Upper lobe of left lung (tissue), 6 donors: Measurements from ENCODE around the gene CSPG4. TPM values are rescaled to one million over a fixed set of nuclear protein-coding genes. Genes with fewer than 3 reads are reported as not detected.

ENCODE experiments used
- ATAC-seq, 2 donors: fragments of 200-7000 bp; cut with Tn5 transposase; one replicate each; pipeline ENCODE4 v1.9.1; 2022; ENCODE audit warnings: mild to moderate bottlenecking in 2 of 2, moderate library complexity in 2 of 2; ENCODE audit not compliant: low FRiP score in 2 of 2
- DNase-seq, 2 donors: peaks; one replicate each; pipeline ENCODE4 v3.0.0-alpha.2; 2019 to 2020
- H3K27ac ChIP-seq, 4 donors: fragments of 200-600 bp; sonication (generic); one replicate each; pipeline ENCODE4 v1.5.1; 2016 to 2019
- H3K27me3 ChIP-seq, 4 donors: fragments of 200-600 bp; sonication (generic); one replicate each; pipeline ENCODE4 v1.5.1; 2017 to 2019
- H3K36me3 ChIP-seq, 4 donors: fragments of 200-600 bp; sonication (generic); one replicate each; pipeline ENCODE4 v1.5.1; 2016 to 2019
- H3K4me1 ChIP-seq, 4 donors: fragments of 200-600 bp; sonication (generic); one replicate each; pipeline ENCODE4 v1.5.1; 2018 to 2019
- H3K4me3 ChIP-seq, 4 donors: fragments of 200-600 bp; sonication (generic); one replicate each; pipeline ENCODE4 v1.5.1; 2017 to 2019; ENCODE audit warnings: mild to moderate bottlenecking in 2 of 4, moderate library complexity in 1 of 4
- H3K9me3 ChIP-seq, 4 donors: fragments of 200-600 bp; sonication (generic); one replicate each; pipeline ENCODE4 v1.5.1; 2018 to 2019
- CTCF ChIP-seq, 6 experiments: fragments of 450-650 bp in 4 of 6; fragments of 200-600 bp in 2 of 6; sonication (generic) in 2 of 6; IDR thresholded peaks; one replicate each; pipeline ENCODE4 v1.5.1; 2016 to 2019; ENCODE audit warnings: antibody characterized with exemption in 6 of 6
- EP300 ChIP-seq, 4 donors: sonication (generic); formaldehyde crosslinking; IDR thresholded peaks; one replicate each; pipeline ENCODE4 v1.5.1; 2017; ENCODE audit warnings: antibody characterized with exemption in 4 of 4, control low read depth in 2 of 4
- POLR2A ChIP-seq, 4 donors: fragments of 450-650 bp; IDR thresholded peaks; one replicate each; pipeline ENCODE4 v1.5.1; 2016 to 2017; ENCODE audit warnings: antibody characterized with exemption in 4 of 4, mild to moderate bottlenecking in 2 of 4
- POLR2AphosphoS5 ChIP-seq, 2 donors: sonication (generic); formaldehyde crosslinking; IDR thresholded peaks; one replicate each; pipeline ENCODE4 v1.5.1; 2017; ENCODE audit warnings: antibody characterized with exemption in 2 of 2
- WGBS, 2 donors: methylation state at CpG; one replicate each; pipeline ENCODE4 v1.1.5; 2017 to 2018; 5-methylcytosine and 5-hydroxymethylcytosine counted together
- total RNA-seq, 6 donors: library from RNA; depleted of rRNA in 4 of 6; stranded (reverse); fragments of >200 nt in 4 of 6; gene quantifications; one replicate each; pipeline versions ENCODE4 v1.1.0 to v1.2.1, GENCODE V29; 2016 to 2021
- donor health status: DM: no; HTN: no; CAD: no; lungs with moderate emphysema.
- donor health status: DM: no; HTN: yes; CAD: no; lungs with severe emphysema.

The CSPG4 gene
- total RNA-seq, 6 donors from 2014 or later = 8.5 to 38.3 (median 17.7) TPM

- no peak for ATAC-seq
- Histone ChIP-seq H3K27me3 (no peaks in the 10 kb centered on the region), H3K4me3 (no peak overlapping the region), H3K4me1 (peaks cover 38 to 58% (median 45%) of the 10 kb centered on the region in 4 donors), H3K36me3 (no peaks in the 10 kb centered on the region), H3K9me3 (no peaks in the 10 kb centered on the region), H3K27ac (peak overlapping the region in 2 of 4 donors; percentile 7 to 14)
- DNase-seq = peak in 1 of 2 donors; percentile 43
- WGBS, 2 donors = 85 to 94% methylated on average over 8 to 9 of the region's 14 CpGs
- TF ChIP-seq CTCF (IDR thresholded peaks at IDR 0.05) = no peak
- no peak for TF ChIP-seq EP300 (IDR thresholded peaks at IDR 0.05)
- TF ChIP-seq POLR2A (IDR thresholded peaks at IDR 0.05) = no peak
- no peak for TF ChIP-seq POLR2AphosphoS5 (IDR thresholded peaks at IDR 0.05)
Measured at GRCh38 chr15:75669191-75669878, 43.3 kb downstream of the CSPG4 start.

DNA sequence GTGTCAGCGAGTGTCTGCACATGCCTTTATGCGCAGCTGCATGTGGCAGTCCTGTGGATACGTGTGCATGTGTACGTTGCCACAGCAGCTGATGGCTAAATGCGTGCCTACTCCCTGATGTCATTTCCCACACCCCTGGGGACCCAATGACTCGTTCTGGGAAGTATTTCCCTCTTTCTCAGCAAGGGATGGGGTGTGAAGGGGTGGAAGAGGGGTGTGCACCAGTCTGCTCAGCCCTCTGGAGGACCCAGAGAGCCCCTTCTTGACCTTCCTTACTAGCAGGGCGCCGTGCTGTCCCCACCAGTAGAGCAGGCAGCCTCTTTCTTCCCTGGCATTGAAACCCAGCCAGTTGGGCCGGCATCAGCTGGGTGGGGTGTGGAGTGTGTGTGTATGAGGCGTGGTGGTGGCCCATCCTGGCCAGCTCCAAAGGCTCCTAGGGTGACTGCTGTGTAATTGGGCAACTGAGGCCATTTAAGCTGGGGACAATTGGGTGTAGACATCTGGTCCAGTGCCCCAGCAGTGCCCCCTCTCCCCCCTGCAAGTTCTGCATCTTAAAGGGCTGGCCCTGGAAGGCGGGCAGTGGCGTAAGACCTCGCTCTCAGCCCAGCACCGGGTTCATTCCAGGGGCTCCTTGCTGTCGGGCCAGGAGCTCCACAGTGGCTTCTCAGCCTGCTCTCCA lies 45.7 kb downstream of the CSPG4 start:
- no peaks in the 10 kb centered on the region for H3K9me3 ChIP-seq
- ATAC-seq = peak; percentile 79 to 81
- 59 to 60% methylated on average over 4 to 11 of the region's 15 CpGs for WGBS, 2 donors
- H3K4me3 ChIP-seq = no peak overlapping the region
- TF ChIP-seq CTCF (IDR thresholded peaks at IDR 0.05) (peak in 1 of 6 experiments; percentile 14), POLR2AphosphoS5 (IDR thresholded peaks at IDR 0.05) (peak; percentile 81 to 92), EP300 (IDR thresholded peaks at IDR 0.05) (peak; percentile 87 to 95 (median 92)), POLR2A (IDR thresholded peaks at IDR 0.05) (peak in 1 of 4 donors; percentile 25)
- peak overlapping the region; percentile 72 to 88 (median 84) for H3K27ac ChIP-seq
- peaks cover 0 to 10% (median 2%) of the 10 kb centered on the region in 4 donors for H3K36me3 ChIP-seq
- peak in 1 of 2 donors; percentile 85 for DNase-seq
- no peaks in the 10 kb centered on the region for H3K27me3 ChIP-seq
- peaks cover 27 to 44% (median 31%) of the 10 kb centered on the region in 4 donors for H3K4me1 ChIP-seq

DNA sequence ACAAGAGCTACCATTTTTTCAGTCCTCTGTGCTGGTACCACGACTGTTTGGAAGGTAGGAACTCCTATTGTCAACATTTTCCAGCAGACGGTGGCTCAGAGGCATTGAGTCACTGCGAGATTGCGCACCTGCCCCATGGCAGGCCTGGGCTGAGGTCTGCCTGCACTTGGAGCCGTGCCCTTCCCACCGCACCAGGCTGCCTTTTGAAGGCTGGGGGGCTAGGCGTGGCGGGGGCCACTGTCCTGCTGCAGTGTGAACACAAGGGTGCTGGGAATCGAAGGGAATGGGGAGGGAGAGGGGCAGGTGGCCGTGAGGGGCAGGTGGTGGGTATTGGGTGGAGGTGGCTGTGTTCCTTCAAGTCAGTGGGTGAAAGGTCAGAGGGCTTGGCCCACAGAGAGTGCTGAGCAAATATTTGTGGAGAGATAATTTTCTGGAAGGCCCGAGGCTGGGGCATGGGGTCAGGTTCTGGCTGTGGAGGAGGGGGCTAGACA lies 48.7 kb downstream of the CSPG4 start:
- H3K27ac ChIP-seq = peak overlapping the region in 3 of 4 donors; percentile 63 to 81 (median 81)

GRCh38 chr15:75662823-75663519 lies 49.7 kb downstream of the CSPG4 start:
- DNase-seq (no peak), ATAC-seq (peak in 1 of 2 donors; percentile 9)
- Histone ChIP-seq H3K27ac (peak overlapping the region; percentile 63 to 84 (median 81)), H3K36me3 (peaks cover 1 to 29% (median 16%) of the 10 kb centered on the region in 4 donors), H3K27me3 (no peaks in the 10 kb centered on the region), H3K4me3 (no peak overlapping the region), H3K9me3 (no peaks in the 10 kb centered on the region), H3K4me1 (peaks cover 48 to 71% (median 54%) of the 10 kb centered on the region in 4 donors)
- TF ChIP-seq POLR2A (IDR thresholded peaks at IDR 0.05) = no peak
- no peak for TF ChIP-seq POLR2AphosphoS5 (IDR thresholded peaks at IDR 0.05)
- no peak for TF ChIP-seq EP300 (IDR thresholded peaks at IDR 0.05)
- no peak for TF ChIP-seq CTCF (IDR thresholded peaks at IDR 0.05)
- WGBS, 2 donors = 86 to 92% methylated on average over 5 to 9 of the region's 9 CpGs

More for the DNA sequence above, 48.7 kb downstream of the CSPG4 start:
- ATAC-seq (no peak), DNase-seq (peak in 1 of 2 donors; percentile 63)
- TF ChIP-seq POLR2A (IDR thresholded peaks at IDR 0.05) = no peak
- TF ChIP-seq EP300 (IDR thresholded peaks at IDR 0.05) = no peak
- TF ChIP-seq POLR2AphosphoS5 (IDR thresholded peaks at IDR 0.05) = no peak
- no peak for TF ChIP-seq CTCF (IDR thresholded peaks at IDR 0.05)
- Histone ChIP-seq H3K4me1 (peaks cover 47 to 71% (median 52%) of the 10 kb centered on the region in 4 donors), H3K4me3 (no peak overlapping the region), H3K36me3 (peaks cover 0 to 19% (median 9%) of the 10 kb centered on the region in 4 donors), H3K27me3 (no peaks in the 10 kb centered on the region), H3K9me3 (no peaks in the 10 kb centered on the region)
- 82 to 85% methylated on average over 6 to 11 of the region's 11 CpGs for WGBS, 2 donors
